Astrocyte of the spinal cord (primary cell): Measurements from ENCODE around the gene MEIS1.

Experiments used
- DNase-seq: peaks from one replicate; pipeline ENCODE4 v3.0.0; 2011; ENCODE audit warnings: low read depth, low spot score
- H3K4me3 ChIP-seq: 2 replicates; pipeline ENCODE4 v1.5.1; 2011; ENCODE audit warnings: low read depth, mild to moderate bottlenecking, low read length, moderate library complexity
- CTCF ChIP-seq: IDR thresholded peaks from 2 replicates; pipeline ENCODE4 v1.5.1; 2012; ENCODE audit warnings: low read depth, mild to moderate bottlenecking, low read length, inconsistent platforms
- in situ Hi-C: cut with HindIII; loops from 2 replicates; pipeline ENCODE4 v1.10.0; 2017; ENCODE audit warnings: low sequenced_read_pairs

Gene MEIS1

DNA sequence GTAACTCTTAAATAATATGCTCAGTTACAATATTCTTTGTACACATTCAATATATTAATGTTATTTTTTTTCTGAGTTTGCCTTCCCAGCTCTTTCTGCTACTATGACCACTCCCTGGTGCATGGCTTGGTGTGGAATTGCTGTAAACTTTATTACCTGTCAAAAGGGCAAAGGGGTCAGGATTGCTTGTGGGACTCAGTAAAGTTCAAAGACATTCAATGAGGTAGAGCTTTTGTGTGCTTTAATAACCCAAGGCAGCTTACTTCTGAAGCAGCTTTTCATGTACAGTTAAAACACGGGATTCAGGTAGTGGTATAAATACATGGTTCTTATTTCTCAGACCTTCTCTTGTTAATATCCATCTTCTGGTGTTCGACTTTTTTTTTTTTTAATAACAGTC, 132.8 kb downstream of the MEIS1 start:
- no peak for TF ChIP-seq CTCF
- no peak for DNase-seq
- in situ Hi-C loops, result loop anchor here (25.0 kb wide), 1 partner anchor 130 kb away; the partner anchor contains the start of gene MEIS1
- no peak overlapping the region for H3K4me3 ChIP-seq

GRCh38 chr2:66568650-66569300, 133.8 kb downstream of the MEIS1 start:
- DNase-seq, result no peak
- in situ Hi-C loops, result loop anchor here (25.0 kb wide), 1 partner anchor 131 kb away; the partner anchor contains the start of gene MEIS1
- no peak overlapping the region for H3K4me3 ChIP-seq
- TF ChIP-seq CTCF, result no peak

- in situ Hi-C loops, result loop anchor here (25.0 kb wide), 1 partner anchor 132 kb away; the partner anchor contains the start of gene MEIS1
- peak; percentile 69 for DNase-seq
- H3K4me3 ChIP-seq, result no peak overlapping the region
- TF ChIP-seq CTCF, result no peak
These were observed 134.5 kb downstream of the MEIS1 start for GRCh38 chr2:66569321-66569851.

- no peak for TF ChIP-seq CTCF
- DNase-seq, result no peak
- in situ Hi-C loops, result loop anchor here (25.0 kb wide), 1 partner anchor 133 kb away; the partner anchor contains the start of gene MEIS1
These were observed 135.0 kb downstream of the MEIS1 start for GRCh38 chr2:66569974-66570373.

GRCh38 chr2:66570471-66570870, 135.5 kb downstream of the MEIS1 start:
- TF ChIP-seq CTCF, result no peak
- in situ Hi-C loops, result loop anchor here (25.0 kb wide), 1 partner anchor 133 kb away; the partner anchor contains the start of gene MEIS1
- no peak overlapping the region for H3K4me3 ChIP-seq
- no peak for DNase-seq

More at GRCh38 chr2:66569974-66570373, 135.0 kb downstream of the MEIS1 start:
- no peak overlapping the region for H3K4me3 ChIP-seq

DNA sequence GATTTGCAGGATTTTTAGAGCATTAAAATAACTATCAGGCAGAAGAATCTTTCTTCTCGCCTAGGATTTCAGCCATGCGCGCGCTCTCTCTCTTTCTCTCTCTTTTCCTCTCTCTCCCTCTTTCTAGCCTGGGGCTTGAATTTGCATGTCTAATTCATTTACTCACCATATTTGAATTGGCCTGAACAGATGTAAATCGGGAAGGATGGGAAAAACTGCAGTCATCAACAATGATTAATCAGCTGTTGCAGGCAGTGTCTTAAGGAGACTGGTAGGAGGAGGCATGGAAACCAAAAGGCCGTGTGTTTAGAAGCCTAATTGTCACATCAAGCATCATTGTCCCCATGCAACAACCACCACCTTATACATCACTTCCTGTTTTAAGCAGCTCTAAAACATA, 137.0 kb downstream of the MEIS1 start:
- DNase-seq, result no peak
- no peak overlapping the region for H3K4me3 ChIP-seq
- no peak for TF ChIP-seq CTCF
- in situ Hi-C loops, result loop anchor here (25.0 kb wide), 1 partner anchor 135 kb away; the partner anchor contains the start of gene MEIS1
